WTC11 (cell line): ENCODE data around the gene TCF20. TPM values are rescaled to one million over a fixed set of nuclear protein-coding genes. Genes with fewer than 3 reads are reported as not detected.

Experiments
- ATAC-seq: fragments of 200-7000 bp; cut with Tn5 transposase; 2 replicates; pipeline ENCODE4 v1.10.0; 2021; ENCODE audit warnings: mild to moderate bottlenecking, moderate library complexity
- CTCF ChIA-PET: fragments of 300-600 bp; sonication (Branson Sonifier 250); formaldehyde crosslinking; loops from one replicate; lab custom pipeline; 2021; ENCODE audit warnings: antibody characterized with exemption; lab: Charles Lee
- POLR2A ChIA-PET: fragments of 350-600 bp; sonication (Branson Sonifier 250); formaldehyde crosslinking; loops from one replicate; lab custom pipeline; 2021; ENCODE audit warnings: antibody characterized with exemption; lab: Charles Lee
- DNase-seq: peaks from one replicate; pipeline ENCODE4 v3.0.0; 2021; ENCODE audit warnings: low spot score
- H3K27ac Mint-ChIP-seq: 2 replicates; pipeline ENCODE4 v1.8.0; 2021; ENCODE audit warnings: mixed read lengths
- H3K27me3 Mint-ChIP-seq: 2 replicates; pipeline ENCODE4 v1.8.0; 2021; ENCODE audit warnings: low read depth, mild to moderate bottlenecking, moderate library complexity, mixed read lengths
- H3K36me3 Mint-ChIP-seq: 2 replicates; pipeline ENCODE4 v1.8.0; 2021; ENCODE audit warnings: mixed read lengths
- H3K4me1 Mint-ChIP-seq: 2 replicates; pipeline ENCODE4 v1.8.0; 2022; ENCODE audit warnings: mixed read lengths
- H3K4me3 Mint-ChIP-seq: 2 replicates; pipeline ENCODE4 v1.8.0; 2021; ENCODE audit warnings: mild to moderate bottlenecking, moderate library complexity, mixed read lengths
- H3K9me3 Mint-ChIP-seq: 2 replicates; pipeline ENCODE4 v1.8.0; 2021; ENCODE audit warnings: mixed read lengths
- CBFB ChIP-seq: sonication (generic); formaldehyde crosslinking; IDR thresholded peaks from 2 replicates; pipeline ENCODE4 v1.8.1; 2022; ENCODE audit warnings: mild to moderate bottlenecking, low read depth, missing genetic modification reagents
- FOXP1 ChIP-seq: sonication (generic); formaldehyde crosslinking; IDR thresholded peaks from 2 replicates; pipeline ENCODE4 v1.8.0; 2022; ENCODE audit warnings: missing genetic modification reagents, mild to moderate bottlenecking, moderate library complexity, borderline replicate concordance
- GABPB1 ChIP-seq: sonication (generic); formaldehyde crosslinking; IDR thresholded peaks from 2 replicates; pipeline ENCODE4 v1.8.1; 2023; ENCODE audit warnings: mild to moderate bottlenecking, missing genetic modification reagents
- JAZF1 ChIP-seq: fragments of 250-450 bp; sonication (Bioruptor Pico); IDR thresholded peaks from 2 replicates; pipeline ENCODE4 v1.9.0; 2021; ENCODE audit warnings: moderate library complexity, mild to moderate bottlenecking, inconsistent platforms
- NFE2L1 ChIP-seq: sonication (generic); formaldehyde crosslinking; IDR thresholded peaks from 2 replicates; pipeline ENCODE4 v1.8.1; 2023; ENCODE audit warnings: missing genetic modification reagents
- NFYB ChIP-seq: sonication (generic); formaldehyde crosslinking; conservative IDR thresholded peaks from 2 replicates; pipeline ENCODE4 v1.8.0; 2022; ENCODE audit warnings: low read depth, missing genetic modification reagents
- NR3C1 ChIP-seq: sonication (generic); formaldehyde crosslinking; conservative IDR thresholded peaks from 2 replicates; pipeline ENCODE4 v1.8.1; 2023; ENCODE audit warnings: low read depth, mild to moderate bottlenecking, missing genetic modification reagents
- PRRX2 ChIP-seq: fragments of 250-450 bp; sonication (Bioruptor Pico); IDR thresholded peaks from 2 replicates; pipeline ENCODE4 v1.8.0; 2021; ENCODE audit warnings: mild to moderate bottlenecking
- SOX15 ChIP-seq: fragments of 250-450 bp; sonication (Bioruptor Pico); IDR thresholded peaks from 2 replicates; pipeline ENCODE4 v1.9.0; 2021; ENCODE audit warnings: mild to moderate bottlenecking
- TEAD1 ChIP-seq: sonication (generic); formaldehyde crosslinking; IDR thresholded peaks from 2 replicates; pipeline ENCODE4 v1.8.0; 2022; ENCODE audit warnings: mild to moderate bottlenecking, missing genetic modification reagents
- TP53 ChIP-seq: sonication (generic); formaldehyde crosslinking; IDR thresholded peaks from 2 replicates; pipeline ENCODE4 v1.8.1; 2023; ENCODE audit warnings: mild to moderate bottlenecking, missing genetic modification reagents
- ZBTB21 ChIP-seq: sonication (generic); formaldehyde crosslinking; IDR thresholded peaks from 2 replicates; pipeline ENCODE4 v1.8.1; 2023; ENCODE audit warnings: mild to moderate bottlenecking, missing genetic modification reagents, borderline replicate concordance
- ZNF121 ChIP-seq: sonication (generic); formaldehyde crosslinking; IDR thresholded peaks from 2 replicates; pipeline ENCODE4 v1.8.0; 2023; ENCODE audit warnings: missing genetic modification reagents
- ZNF232 ChIP-seq: sonication (generic); formaldehyde crosslinking; IDR thresholded peaks from 2 replicates; pipeline ENCODE4 v1.8.0; 2022; ENCODE audit warnings: mild to moderate bottlenecking, missing genetic modification reagents
- ZNF263 ChIP-seq: sonication (generic); formaldehyde crosslinking; IDR thresholded peaks from 2 replicates; pipeline ENCODE4 v1.8.1; 2022; ENCODE audit warnings: low read depth, mild to moderate bottlenecking, moderate library complexity, missing genetic modification reagents
- ZNF317 ChIP-seq: sonication (generic); formaldehyde crosslinking; IDR thresholded peaks from 2 replicates; pipeline ENCODE4 v1.8.1; 2023; ENCODE audit warnings: low read depth, mild to moderate bottlenecking, moderate library complexity, missing genetic modification reagents, borderline replicate concordance
- ZNF396 ChIP-seq: fragments of 250-450 bp; sonication (Bioruptor Pico); IDR thresholded peaks from 2 replicates; pipeline ENCODE4 v1.8.0; 2021; ENCODE audit warnings: mild to moderate bottlenecking, moderate library complexity, borderline replicate concordance
- total RNA-seq: library from RNA; stranded (reverse); gene quantifications from 3 replicates; pipeline ENCODE4 v1.2.3, GENCODE V29; 2021
- TF ChIP-seq, protein P1 (sequence below): sonication (generic); formaldehyde crosslinking; IDR thresholded peaks from 2 replicates; pipeline ENCODE4 v1.8.1; 2022; ENCODE audit warnings: mild to moderate bottlenecking, missing genetic modification reagents, moderate library complexity, borderline replicate concordance
- TF ChIP-seq, protein P2 (sequence below): sonication (generic); formaldehyde crosslinking; IDR thresholded peaks from 2 replicates; pipeline ENCODE4 v1.8.1; 2022; ENCODE audit warnings: low read depth, mild to moderate bottlenecking, moderate library complexity, missing genetic modification reagents, borderline replicate concordance
- TF ChIP-seq, protein P3 (sequence below): fragments of 250-450 bp; sonication (Bioruptor Pico); IDR thresholded peaks from 2 replicates; pipeline ENCODE4 v1.9.0; 2021; ENCODE audit warnings: moderate library complexity, mild to moderate bottlenecking, inconsistent platforms, borderline replicate concordance
- TF ChIP-seq, protein P4 (sequence below): fragments of 200-600 bp; IDR thresholded peaks from 2 replicates; pipeline ENCODE4 v1.8.0; 2022; ENCODE audit warnings: antibody characterized with exemption
- TF ChIP-seq, protein P5 (sequence below): sonication (generic); formaldehyde crosslinking; IDR thresholded peaks from 2 replicates; pipeline ENCODE4 v1.8.0; 2022; ENCODE audit warnings: missing genetic modification reagents

Gene TCF20
- total RNA-seq, 1 experiment from 2014 or later, result 77.0 TPM

DNA sequence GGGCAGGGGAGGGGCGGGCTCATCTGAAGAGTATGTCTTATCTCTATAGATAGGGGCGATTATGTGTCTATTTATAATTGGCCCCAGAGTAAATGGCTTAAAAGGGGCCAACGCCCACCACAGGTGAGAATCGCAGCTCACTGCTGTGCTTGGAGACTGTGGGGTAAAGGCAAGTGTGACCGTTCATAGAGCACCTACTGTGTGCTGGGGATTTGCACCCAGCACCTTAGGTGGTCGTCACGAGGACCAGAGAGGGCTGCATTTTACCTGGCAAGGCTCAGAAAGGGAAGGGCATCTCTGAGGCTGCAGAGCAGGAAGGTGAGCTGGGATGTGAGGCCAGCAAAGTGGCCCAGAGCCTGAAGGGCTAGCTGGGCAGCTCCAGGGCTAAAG, 13.7 kb upstream of the TCF20 start:
- peaks cover 8% of the 10 kb centered on the region for H3K4me1 Mint-ChIP-seq
- ChIA-PET CTCF (interaction anchor here (0.6 to 2.8 kb wide), 5 partner anchors 9 to 160 kb away, joined by 3 to 13 read pairs (median 3); no protein-coding TSS in a partner anchor), POLR2A (interaction anchor here (0.9 to 1.1 kb wide), 2 partner anchors 13 to 15 kb away, joined by 3 read pairs; no protein-coding TSS in a partner anchor)
- no peaks in the 10 kb centered on the region for H3K9me3 Mint-ChIP-seq
- no peak overlapping the region for H3K27ac Mint-ChIP-seq
- TF ChIP-seq ZNF232, result no peak
- TF ChIP-seq, protein P1, sequence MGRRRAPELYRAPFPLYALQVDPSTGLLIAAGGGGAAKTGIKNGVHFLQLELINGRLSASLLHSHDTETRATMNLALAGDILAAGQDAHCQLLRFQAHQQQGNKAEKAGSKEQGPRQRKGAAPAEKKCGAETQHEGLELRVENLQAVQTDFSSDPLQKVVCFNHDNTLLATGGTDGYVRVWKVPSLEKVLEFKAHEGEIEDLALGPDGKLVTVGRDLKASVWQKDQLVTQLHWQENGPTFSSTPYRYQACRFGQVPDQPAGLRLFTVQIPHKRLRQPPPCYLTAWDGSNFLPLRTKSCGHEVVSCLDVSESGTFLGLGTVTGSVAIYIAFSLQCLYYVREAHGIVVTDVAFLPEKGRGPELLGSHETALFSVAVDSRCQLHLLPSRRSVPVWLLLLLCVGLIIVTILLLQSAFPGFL, result no peak
- no peak for TF ChIP-seq PRRX2 (CRISPR knock-in tag)
- no peak for TF ChIP-seq NR3C1
- no peak for TF ChIP-seq GABPB1 (CRISPR knock-in tag)
- no peak for TF ChIP-seq ZNF396 (CRISPR knock-in tag)
- TF ChIP-seq, protein P2, sequence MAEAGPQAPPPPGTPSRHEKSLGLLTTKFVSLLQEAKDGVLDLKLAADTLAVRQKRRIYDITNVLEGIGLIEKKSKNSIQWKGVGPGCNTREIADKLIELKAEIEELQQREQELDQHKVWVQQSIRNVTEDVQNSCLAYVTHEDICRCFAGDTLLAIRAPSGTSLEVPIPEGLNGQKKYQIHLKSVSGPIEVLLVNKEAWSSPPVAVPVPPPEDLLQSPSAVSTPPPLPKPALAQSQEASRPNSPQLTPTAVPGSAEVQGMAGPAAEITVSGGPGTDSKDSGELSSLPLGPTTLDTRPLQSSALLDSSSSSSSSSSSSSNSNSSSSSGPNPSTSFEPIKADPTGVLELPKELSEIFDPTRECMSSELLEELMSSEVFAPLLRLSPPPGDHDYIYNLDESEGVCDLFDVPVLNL, result no peak
- no peak for TF ChIP-seq NFYB (CRISPR knock-in tag)
- TF ChIP-seq, protein P3, sequence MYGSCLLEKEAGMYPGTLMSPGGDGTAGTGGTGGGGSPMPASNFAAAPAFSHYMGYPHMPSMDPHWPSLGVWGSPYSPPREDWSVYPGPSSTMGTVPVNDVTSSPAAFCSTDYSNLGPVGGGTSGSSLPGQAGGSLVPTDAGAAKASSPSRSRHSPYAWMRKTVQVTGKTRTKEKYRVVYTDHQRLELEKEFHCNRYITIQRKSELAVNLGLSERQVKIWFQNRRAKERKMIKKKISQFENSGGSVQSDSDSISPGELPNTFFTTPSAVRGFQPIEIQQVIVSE (CRISPR knock-in tag), result no peak
- TF ChIP-seq FOXP1, result no peak
- TF ChIP-seq, protein P4, sequence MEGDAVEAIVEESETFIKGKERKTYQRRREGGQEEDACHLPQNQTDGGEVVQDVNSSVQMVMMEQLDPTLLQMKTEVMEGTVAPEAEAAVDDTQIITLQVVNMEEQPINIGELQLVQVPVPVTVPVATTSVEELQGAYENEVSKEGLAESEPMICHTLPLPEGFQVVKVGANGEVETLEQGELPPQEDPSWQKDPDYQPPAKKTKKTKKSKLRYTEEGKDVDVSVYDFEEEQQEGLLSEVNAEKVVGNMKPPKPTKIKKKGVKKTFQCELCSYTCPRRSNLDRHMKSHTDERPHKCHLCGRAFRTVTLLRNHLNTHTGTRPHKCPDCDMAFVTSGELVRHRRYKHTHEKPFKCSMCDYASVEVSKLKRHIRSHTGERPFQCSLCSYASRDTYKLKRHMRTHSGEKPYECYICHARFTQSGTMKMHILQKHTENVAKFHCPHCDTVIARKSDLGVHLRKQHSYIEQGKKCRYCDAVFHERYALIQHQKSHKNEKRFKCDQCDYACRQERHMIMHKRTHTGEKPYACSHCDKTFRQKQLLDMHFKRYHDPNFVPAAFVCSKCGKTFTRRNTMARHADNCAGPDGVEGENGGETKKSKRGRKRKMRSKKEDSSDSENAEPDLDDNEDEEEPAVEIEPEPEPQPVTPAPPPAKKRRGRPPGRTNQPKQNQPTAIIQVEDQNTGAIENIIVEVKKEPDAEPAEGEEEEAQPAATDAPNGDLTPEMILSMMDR, result no peak
- H3K36me3 Mint-ChIP-seq, result no peaks in the 10 kb centered on the region
- peaks cover 64% of the 10 kb centered on the region for H3K27me3 Mint-ChIP-seq
- ATAC-seq, result no peak
- no peak for DNase-seq
- H3K4me3 Mint-ChIP-seq, result peak overlapping the region; percentile 50

DNA sequence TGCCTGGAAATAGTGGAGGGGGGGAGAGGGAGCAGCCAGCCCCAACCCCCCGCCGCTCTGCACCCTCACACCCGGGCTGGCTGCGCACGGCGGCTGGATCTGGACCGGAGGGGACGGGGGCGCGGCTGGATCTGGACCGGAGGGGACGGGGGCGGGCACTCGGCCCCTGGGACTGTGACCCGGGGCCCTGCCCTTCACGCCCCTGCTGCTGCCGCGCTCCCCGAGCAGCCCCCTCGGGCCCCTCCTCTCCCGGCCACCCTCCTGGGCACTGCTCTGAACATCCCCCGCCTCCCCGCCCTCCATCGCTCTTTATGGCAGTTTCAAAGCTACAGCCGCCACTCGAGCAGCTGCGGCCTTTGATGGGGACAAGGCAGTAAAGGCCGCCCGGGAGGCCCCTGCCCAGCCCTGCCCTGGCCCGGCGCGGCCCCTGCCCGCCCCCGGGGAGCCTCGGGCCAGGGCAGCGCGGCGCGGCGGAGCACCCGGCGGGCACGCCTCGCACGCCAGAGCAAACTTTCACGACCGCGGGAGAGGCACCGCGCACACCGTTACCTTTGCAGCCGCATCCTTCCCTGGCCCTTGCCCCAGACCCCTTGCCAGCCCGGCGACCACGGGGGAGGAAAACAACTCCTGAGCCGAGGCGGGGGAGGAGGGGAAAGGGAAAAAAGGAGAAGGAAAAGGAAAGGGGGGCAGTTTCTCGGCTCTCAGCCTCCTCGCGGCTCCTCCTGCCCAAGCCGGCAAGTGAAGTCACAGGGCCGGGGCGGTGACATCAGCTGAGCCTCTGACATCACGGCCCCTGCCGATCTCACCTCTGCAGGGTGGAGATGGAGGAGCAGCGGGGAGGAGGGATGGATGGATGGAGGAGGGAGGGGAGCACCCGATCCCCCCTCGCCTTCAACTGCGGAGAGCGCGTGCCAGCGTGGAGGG, 13.1 kb upstream of the TCF20 start:
- no peaks in the 10 kb centered on the region for H3K36me3 Mint-ChIP-seq
- H3K4me3 Mint-ChIP-seq, result peak overlapping the region; percentile 61
- H3K27ac Mint-ChIP-seq, result no peak overlapping the region
- H3K9me3 Mint-ChIP-seq, result no peaks in the 10 kb centered on the region
- H3K27me3 Mint-ChIP-seq, result peaks cover 66% of the 10 kb centered on the region
- H3K4me1 Mint-ChIP-seq, result peaks cover 8% of the 10 kb centered on the region
- TF ChIP-seq TEAD1 (no peak), NFE2L1 (CRISPR knock-in tag) (no peak), ZBTB21 (CRISPR knock-in tag) (peak; percentile 98), ZNF317 (CRISPR knock-in tag) (no peak), JAZF1 (CRISPR knock-in tag) (no peak), ZNF121 (CRISPR knock-in tag) (peak; percentile 75), SOX15 (no peak), TP53 (CRISPR knock-in tag) (no peak), CBFB (CRISPR knock-in tag) (no peak), ZNF263 (CRISPR knock-in tag) (peak; percentile 99)
- TF ChIP-seq, protein P5, sequence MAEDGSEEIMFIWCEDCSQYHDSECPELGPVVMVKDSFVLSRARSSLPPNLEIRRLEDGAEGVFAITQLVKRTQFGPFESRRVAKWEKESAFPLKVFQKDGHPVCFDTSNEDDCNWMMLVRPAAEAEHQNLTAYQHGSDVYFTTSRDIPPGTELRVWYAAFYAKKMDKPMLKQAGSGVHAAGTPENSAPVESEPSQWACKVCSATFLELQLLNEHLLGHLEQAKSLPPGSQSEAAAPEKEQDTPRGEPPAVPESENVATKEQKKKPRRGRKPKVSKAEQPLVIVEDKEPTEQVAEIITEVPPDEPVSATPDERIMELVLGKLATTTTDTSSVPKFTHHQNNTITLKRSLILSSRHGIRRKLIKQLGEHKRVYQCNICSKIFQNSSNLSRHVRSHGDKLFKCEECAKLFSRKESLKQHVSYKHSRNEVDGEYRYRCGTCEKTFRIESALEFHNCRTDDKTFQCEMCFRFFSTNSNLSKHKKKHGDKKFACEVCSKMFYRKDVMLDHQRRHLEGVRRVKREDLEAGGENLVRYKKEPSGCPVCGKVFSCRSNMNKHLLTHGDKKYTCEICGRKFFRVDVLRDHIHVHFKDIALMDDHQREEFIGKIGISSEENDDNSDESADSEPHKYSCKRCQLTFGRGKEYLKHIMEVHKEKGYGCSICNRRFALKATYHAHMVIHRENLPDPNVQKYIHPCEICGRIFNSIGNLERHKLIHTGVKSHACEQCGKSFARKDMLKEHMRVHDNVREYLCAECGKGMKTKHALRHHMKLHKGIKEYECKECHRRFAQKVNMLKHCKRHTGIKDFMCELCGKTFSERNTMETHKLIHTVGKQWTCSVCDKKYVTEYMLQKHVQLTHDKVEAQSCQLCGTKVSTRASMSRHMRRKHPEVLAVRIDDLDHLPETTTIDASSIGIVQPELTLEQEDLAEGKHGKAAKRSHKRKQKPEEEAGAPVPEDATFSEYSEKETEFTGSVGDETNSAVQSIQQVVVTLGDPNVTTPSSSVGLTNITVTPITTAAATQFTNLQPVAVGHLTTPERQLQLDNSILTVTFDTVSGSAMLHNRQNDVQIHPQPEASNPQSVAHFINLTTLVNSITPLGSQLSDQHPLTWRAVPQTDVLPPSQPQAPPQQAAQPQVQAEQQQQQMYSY (CRISPR knock-in tag), result peak; percentile 77
- no peak for DNase-seq
- POLR2A ChIA-PET, result interaction anchor here (0.9 to 1.8 kb wide), 3 partner anchors 10 to 15 kb away, joined by 3 to 4 read pairs (median 3); no protein-coding TSS in a partner anchor
- peak; percentile 32; the same call in 1 of the 2 replicates for ATAC-seq
- CTCF ChIA-PET, result interaction anchor here (1.0 to 2.8 kb wide), 5 partner anchors 9 to 161 kb away, joined by 3 to 13 read pairs (median 3); no protein-coding TSS in a partner anchor
